Measurements from ENCODE around the gene SEPTIN12. TPM values are rescaled to one million over a fixed set of nuclear protein-coding genes. Genes with fewer than 3 reads are reported as not detected.

The SEPTIN12 gene
- total RNA-seq, 1 donor from 2014 or later = 0.65 TPM

DNA sequence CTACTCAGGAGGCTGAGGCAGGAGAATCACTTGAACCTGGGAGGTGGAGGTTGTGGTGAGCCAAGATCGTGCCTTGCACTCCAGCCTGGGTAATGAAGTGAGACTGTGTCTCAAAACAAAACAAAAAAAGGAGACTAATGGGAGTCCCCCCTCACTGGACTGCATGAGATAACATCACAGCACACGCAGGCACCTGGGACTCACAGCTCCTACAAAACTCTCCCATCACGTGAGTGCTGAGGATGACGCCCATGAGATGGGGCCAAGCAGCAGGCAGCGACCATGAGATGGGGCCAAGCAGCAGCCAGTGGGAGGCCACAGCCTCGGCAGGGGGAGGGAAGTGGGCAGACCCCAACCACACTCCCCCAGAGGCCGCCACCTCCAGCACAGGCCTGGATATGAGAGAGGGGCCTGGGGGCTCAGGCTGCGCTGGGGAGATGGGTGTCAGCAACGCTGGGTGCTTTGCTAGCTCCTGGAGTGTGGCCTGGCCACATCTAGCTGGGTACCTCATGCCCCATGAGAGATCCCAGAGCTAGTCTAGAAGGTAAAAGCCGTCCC is 38.4 kb downstream of the SEPTIN12 start:
- peaks cover 3% of the 10 kb centered on the region for H3K36me3 Mint-ChIP-seq (ENCODE audit: low read depth)
- no peak overlapping the region for H3K4me3 Mint-ChIP-seq
- H3K27me3 Mint-ChIP-seq (ENCODE audit: low read depth) = no peaks in the 10 kb centered on the region
- no peaks in the 10 kb centered on the region for H3K9me3 Mint-ChIP-seq
- H3K4me1 Mint-ChIP-seq = no peaks in the 10 kb centered on the region
- DNase-seq (ENCODE audit: low read depth, low spot score) = no peak
- no peak overlapping the region for H3K27ac Mint-ChIP-seq (ENCODE audit: unreplicated experiment)
- TF ChIP-seq, protein P1, sequence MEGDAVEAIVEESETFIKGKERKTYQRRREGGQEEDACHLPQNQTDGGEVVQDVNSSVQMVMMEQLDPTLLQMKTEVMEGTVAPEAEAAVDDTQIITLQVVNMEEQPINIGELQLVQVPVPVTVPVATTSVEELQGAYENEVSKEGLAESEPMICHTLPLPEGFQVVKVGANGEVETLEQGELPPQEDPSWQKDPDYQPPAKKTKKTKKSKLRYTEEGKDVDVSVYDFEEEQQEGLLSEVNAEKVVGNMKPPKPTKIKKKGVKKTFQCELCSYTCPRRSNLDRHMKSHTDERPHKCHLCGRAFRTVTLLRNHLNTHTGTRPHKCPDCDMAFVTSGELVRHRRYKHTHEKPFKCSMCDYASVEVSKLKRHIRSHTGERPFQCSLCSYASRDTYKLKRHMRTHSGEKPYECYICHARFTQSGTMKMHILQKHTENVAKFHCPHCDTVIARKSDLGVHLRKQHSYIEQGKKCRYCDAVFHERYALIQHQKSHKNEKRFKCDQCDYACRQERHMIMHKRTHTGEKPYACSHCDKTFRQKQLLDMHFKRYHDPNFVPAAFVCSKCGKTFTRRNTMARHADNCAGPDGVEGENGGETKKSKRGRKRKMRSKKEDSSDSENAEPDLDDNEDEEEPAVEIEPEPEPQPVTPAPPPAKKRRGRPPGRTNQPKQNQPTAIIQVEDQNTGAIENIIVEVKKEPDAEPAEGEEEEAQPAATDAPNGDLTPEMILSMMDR (conservative IDR thresholded peaks at IDR 0.05) = no peak

GRCh38 chr16:4748682-4749411 is 39.3 kb downstream of the SEPTIN12 start:
- H3K9me3 Mint-ChIP-seq = no peaks in the 10 kb centered on the region
- TF ChIP-seq, protein P1 (conservative IDR thresholded peaks at IDR 0.05) = no peak
- no peak for DNase-seq (ENCODE audit: low read depth, low spot score)
- H3K27ac Mint-ChIP-seq (ENCODE audit: unreplicated experiment) = peak overlapping the region; percentile 78
- peaks cover 3% of the 10 kb centered on the region for H3K36me3 Mint-ChIP-seq (ENCODE audit: low read depth)
- no peaks in the 10 kb centered on the region for H3K4me1 Mint-ChIP-seq
- H3K27me3 Mint-ChIP-seq (ENCODE audit: low read depth) = no peaks in the 10 kb centered on the region
- no peak overlapping the region for H3K4me3 Mint-ChIP-seq

DNA sequence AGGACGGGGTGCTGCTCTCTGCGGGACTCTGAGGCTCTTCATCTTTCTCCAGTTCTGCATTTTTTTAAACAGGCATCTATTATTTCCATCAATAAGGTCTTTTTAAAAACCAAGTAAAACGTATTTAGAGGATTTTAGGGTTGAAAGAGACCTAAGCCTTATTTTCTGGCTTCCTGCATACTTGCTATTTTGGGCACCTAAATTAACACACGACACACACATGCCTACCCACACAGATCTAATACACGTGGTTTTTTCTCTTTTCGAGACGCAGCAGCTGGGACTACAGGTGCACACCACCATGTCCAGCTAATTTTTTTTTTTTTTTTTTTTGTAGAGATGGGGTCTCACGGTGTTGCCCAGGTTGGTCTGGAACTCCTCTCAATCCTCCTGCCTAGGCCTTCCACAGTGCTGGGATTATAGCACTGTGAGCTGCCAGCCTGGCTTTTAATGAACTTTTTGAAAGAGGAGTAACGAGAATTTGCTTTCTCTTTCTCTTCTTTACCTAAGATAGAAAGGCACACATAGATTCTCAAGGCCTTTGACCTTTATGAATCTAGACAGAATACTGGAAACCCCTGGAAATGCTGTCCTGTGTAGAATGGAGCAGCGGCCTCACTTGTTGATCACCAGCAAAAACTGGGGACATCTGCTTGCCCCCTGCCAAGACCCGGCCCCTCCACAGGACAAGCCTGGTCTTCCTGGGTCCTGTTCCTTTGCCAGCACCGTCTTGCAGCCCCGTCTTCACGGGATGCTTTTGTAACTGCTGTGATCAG is 40.1 kb downstream of the SEPTIN12 start:
- H3K9me3 Mint-ChIP-seq = no peaks in the 10 kb centered on the region
- no peak overlapping the region for H3K4me3 Mint-ChIP-seq
- no peak overlapping the region for H3K27ac Mint-ChIP-seq (ENCODE audit: unreplicated experiment)
- no peak for DNase-seq (ENCODE audit: low read depth, low spot score)
- H3K36me3 Mint-ChIP-seq (ENCODE audit: low read depth) = peaks cover under 1% of the 10 kb centered on the region
- H3K4me1 Mint-ChIP-seq = no peaks in the 10 kb centered on the region
- no peaks in the 10 kb centered on the region for H3K27me3 Mint-ChIP-seq (ENCODE audit: low read depth)
- TF ChIP-seq, protein P1 (conservative IDR thresholded peaks at IDR 0.05) = no peak

- H3K27ac Mint-ChIP-seq (ENCODE audit: unreplicated experiment) = peak overlapping the region; percentile 57
- no peak for DNase-seq (ENCODE audit: low read depth, low spot score)
- TF ChIP-seq, protein P1 (conservative IDR thresholded peaks at IDR 0.05) = no peak
- no peaks in the 10 kb centered on the region for H3K4me1 Mint-ChIP-seq
- H3K27me3 Mint-ChIP-seq (ENCODE audit: low read depth) = peaks cover 2% of the 10 kb centered on the region
- H3K4me3 Mint-ChIP-seq = no peak overlapping the region
- no peaks in the 10 kb centered on the region for H3K36me3 Mint-ChIP-seq (ENCODE audit: low read depth)
- H3K9me3 Mint-ChIP-seq = no peaks in the 10 kb centered on the region
Observed at GRCh38 chr16:4746991-4747574, 41.1 kb downstream of the SEPTIN12 start.

- Mint-ChIP-seq H3K36me3 (ENCODE audit: low read depth) (no peaks in the 10 kb centered on the region), H3K4me1 (no peaks in the 10 kb centered on the region), H3K27me3 (ENCODE audit: low read depth) (peaks cover 2% of the 10 kb centered on the region), H3K4me3 (no peak overlapping the region), H3K27ac (ENCODE audit: unreplicated experiment) (no peak overlapping the region), H3K9me3 (no peaks in the 10 kb centered on the region)
- TF ChIP-seq, protein P1 (conservative IDR thresholded peaks at IDR 0.05) = no peak
- no peak for DNase-seq (ENCODE audit: low read depth, low spot score)
Observed at GRCh38 chr16:4746215-4746614, 41.9 kb downstream of the SEPTIN12 start.
